GM23248 (cell line): Measurements from ENCODE around the gene LRFN3.

Source experiments
- EZH2 ChIP-seq: fragments of 200-600 bp; sonication (generic); IDR thresholded peaks from 2 replicates; pipeline ENCODE4 v1.6.1; 2018; ENCODE audit warnings: antibody characterized with exemption, mild to moderate bottlenecking; ENCODE audit not compliant: insufficient read depth, poor library complexity, severe bottlenecking
- EZH2phosphoT487 ChIP-seq: fragments of 200-600 bp; sonication (generic); IDR thresholded peaks from 2 replicates; pipeline ENCODE4 v1.6.1; 2018; ENCODE audit warnings: antibody characterized with exemption, moderate library complexity, mild to moderate bottlenecking, low read depth; ENCODE audit not compliant: insufficient read depth

DNA sequence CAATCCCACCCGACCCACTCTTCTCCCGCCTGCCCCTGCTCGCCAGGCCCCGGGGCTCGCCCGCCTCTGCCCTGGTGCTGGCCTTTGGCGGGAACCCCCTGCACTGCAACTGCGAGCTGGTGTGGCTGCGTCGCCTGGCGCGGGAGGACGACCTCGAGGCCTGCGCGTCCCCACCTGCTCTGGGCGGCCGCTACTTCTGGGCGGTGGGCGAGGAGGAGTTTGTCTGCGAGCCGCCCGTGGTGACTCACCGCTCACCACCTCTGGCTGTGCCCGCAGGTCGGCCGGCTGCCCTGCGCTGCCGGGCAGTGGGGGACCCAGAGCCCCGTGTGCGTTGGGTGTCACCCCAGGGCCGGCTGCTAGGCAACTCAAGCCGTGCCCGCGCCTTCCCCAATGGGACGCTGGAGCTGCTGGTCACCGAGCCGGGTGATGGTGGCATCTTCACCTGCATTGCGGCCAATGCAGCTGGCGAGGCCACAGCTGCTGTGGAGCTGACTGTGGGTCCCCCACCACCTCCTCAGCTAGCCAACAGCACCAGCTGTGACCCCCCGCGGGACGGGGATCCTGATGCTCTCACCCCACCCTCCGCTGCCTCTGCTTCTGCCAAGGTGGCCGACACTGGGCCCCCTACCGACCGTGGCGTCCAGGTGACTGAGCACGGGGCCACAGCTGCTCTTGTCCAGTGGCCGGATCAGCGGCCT lies 4.1 kb downstream of the LRFN3 start:
- TF ChIP-seq EZH2 (no peak), EZH2phosphoT487 (no peak)
